SK-N-SH treated with all-trans-retinoic acid at 6 μM for 48 hours (cell line): ENCODE data around the gene MBD3L2.
A peak's percentile ranks its signal among the peaks of the same experiment; 100 is the strongest.

Source experiments
- ATAC-seq: fragments of 200-7000 bp; cut with Tn5 transposase; 3 replicates; pipeline ENCODE4 v1.9.1; 2020; ENCODE audit warnings: mild to moderate bottlenecking, moderate library complexity
- ARNTL ChIP-seq: fragments of 450-650 bp; formaldehyde crosslinking; IDR thresholded peaks from 2 replicates; pipeline ENCODE4 v1.5.0; 2020; ENCODE audit warnings: low read depth, mild to moderate bottlenecking, moderate library complexity, borderline replicate concordance
- BACH2 ChIP-seq: fragments of 250-450 bp; sonication (Bioruptor Pico); IDR thresholded peaks from 2 replicates; pipeline ENCODE4 v1.9.0; 2021; ENCODE audit warnings: mild to moderate bottlenecking, borderline replicate concordance
- CREB5 ChIP-seq: fragments of 250-450 bp; sonication (Bioruptor Pico); IDR thresholded peaks from 2 replicates; pipeline ENCODE4 v1.5.1; 2020; ENCODE audit warnings: low read depth, mild to moderate bottlenecking, moderate library complexity
- ESRRG ChIP-seq: fragments of 250-450 bp; sonication (Bioruptor Pico); IDR thresholded peaks from 2 replicates; pipeline ENCODE4 v1.6.1; 2021; ENCODE audit warnings: mild to moderate bottlenecking
- ISL1 ChIP-seq: fragments of 250-450 bp; sonication (Bioruptor Pico); IDR thresholded peaks from 2 replicates; pipeline ENCODE4 v2.1.2; 2022; ENCODE audit warnings: mild to moderate bottlenecking, moderate library complexity
- OSR1 ChIP-seq: fragments of 250-450 bp; sonication (Bioruptor Pico); IDR thresholded peaks from 2 replicates; pipeline ENCODE4 v1.8.0; 2022; ENCODE audit warnings: moderate library complexity, mild to moderate bottlenecking, inconsistent platforms
- POU6F1 ChIP-seq: fragments of 250-450 bp; sonication (Bioruptor Pico); IDR thresholded peaks from 2 replicates; pipeline ENCODE4 v1.8.0; 2021; ENCODE audit warnings: low read depth, mild to moderate bottlenecking, moderate library complexity, borderline replicate concordance
- PPARA ChIP-seq: fragments of 250-450 bp; sonication (Bioruptor Pico); IDR thresholded peaks from 2 replicates; pipeline ENCODE4 v1.5.0; 2020; ENCODE audit warnings: mild to moderate bottlenecking, borderline replicate concordance
- SNAI2 ChIP-seq: fragments of 250-450 bp; sonication (Bioruptor Pico); IDR thresholded peaks from 2 replicates; pipeline ENCODE4 v1.5.0; 2020; ENCODE audit warnings: mild to moderate bottlenecking, moderate library complexity
- TOX ChIP-seq: fragments of 250-450 bp; sonication (Bioruptor Pico); IDR thresholded peaks from 2 replicates; pipeline ENCODE4 v1.8.0; 2021; ENCODE audit warnings: mild to moderate bottlenecking, moderate library complexity, borderline replicate concordance
- TSHZ2 ChIP-seq: fragments of 250-450 bp; sonication (Bioruptor Pico); IDR thresholded peaks from 2 replicates; pipeline ENCODE4 v1.5.0; 2020; ENCODE audit warnings: mild to moderate bottlenecking, moderate library complexity
- ZC3H10 ChIP-seq: fragments of 250-450 bp; sonication (Bioruptor Pico); IDR thresholded peaks from 2 replicates; pipeline ENCODE4 v1.5.1; 2021; ENCODE audit warnings: mild to moderate bottlenecking, moderate library complexity
- ZFP3 ChIP-seq: fragments of 250-450 bp; sonication (Bioruptor Pico); IDR thresholded peaks from 2 replicates; pipeline ENCODE4 v1.5.0; 2020; ENCODE audit warnings: mild to moderate bottlenecking, moderate library complexity
- ZFP30 ChIP-seq: fragments of 450-650 bp; formaldehyde crosslinking; IDR thresholded peaks from 2 replicates; pipeline ENCODE4 v1.5.0; 2022; ENCODE audit warnings: mild to moderate bottlenecking, moderate library complexity
- ZNF565 ChIP-seq: fragments of 450-650 bp; formaldehyde crosslinking; conservative IDR thresholded peaks from 2 replicates; pipeline ENCODE4 v1.5.0; 2020; ENCODE audit warnings: low read depth, mild to moderate bottlenecking, moderate library complexity
- ZNF70 ChIP-seq: fragments of 450-650 bp; formaldehyde crosslinking; IDR thresholded peaks from 2 replicates; pipeline ENCODE4 v1.5.0; 2020; ENCODE audit warnings: mild to moderate bottlenecking, moderate library complexity
- ZNF8 ChIP-seq: fragments of 450-650 bp; formaldehyde crosslinking; IDR thresholded peaks from 2 replicates; pipeline ENCODE4 v1.5.0; 2020; ENCODE audit warnings: mild to moderate bottlenecking, moderate library complexity

MBD3L2 gene

GRCh38 chr19:7083076-7083956 lies 34.2 kb downstream of the MBD3L2 start:
- ATAC-seq = no peak
- no peak for TF ChIP-seq ISL1 (CRISPR knock-in tag)
- no peak for TF ChIP-seq ZFP30
- no peak for TF ChIP-seq ZNF70
- no peak for TF ChIP-seq TOX
- no peak for TF ChIP-seq CREB5 (CRISPR knock-in tag)
- TF ChIP-seq ZC3H10 (CRISPR knock-in tag) = no peak
- TF ChIP-seq TSHZ2 = no peak
- TF ChIP-seq ZNF8 (CRISPR knock-in tag) = 0 out of 2 replicates have a peak, but pooled peaks have one; percentile 40
- TF ChIP-seq ZNF565 (CRISPR knock-in tag) = no peak
- TF ChIP-seq OSR1 (CRISPR knock-in tag) = no peak
- peak; percentile 68; the same call in 1 of the 2 replicates for TF ChIP-seq ZFP3
- TF ChIP-seq PPARA (CRISPR knock-in tag) = no peak
- TF ChIP-seq ESRRG = no peak
- TF ChIP-seq, all 23 proteins: peak for 2

- ATAC-seq = no peak
- TF ChIP-seq CREB5 (CRISPR knock-in tag) (no peak), ZC3H10 (CRISPR knock-in tag) (no peak), ZNF70 (no peak)
These were observed 39.9 kb downstream of the MBD3L2 start for GRCh38 chr19:7088999-7089398.

GRCh38 chr19:7098096-7098495 lies 49.0 kb downstream of the MBD3L2 start:
- no peak for TF ChIP-seq POU6F1 (CRISPR knock-in tag)
- TF ChIP-seq ZNF565 (CRISPR knock-in tag) = peak; percentile 92; the same call in 1 of the 2 replicates
- no peak for ATAC-seq

- peak; percentile 96 for ATAC-seq
- TF ChIP-seq CREB5 (CRISPR knock-in tag) (no peak), ZNF70 (peak; percentile 69), SNAI2 (no peak), ARNTL (no peak), TSHZ2 (no peak), BACH2 (CRISPR knock-in tag) (no peak), ZNF565 (CRISPR knock-in tag) (no peak)
These were observed 49.8 kb downstream of the MBD3L2 start for GRCh38 chr19:7098701-7099596.
